DMS53 treated with DMSO at 0.1 percent for 48 hours (cell line): ENCODE data around the gene STAG1.
"Not testable (repeated sequence)": the region's sequence is repeated elsewhere in the genome, so short reads cannot be mapped to it uniquely, and the experiment has no call there.

Experiments used
- DNase-seq: peaks from one replicate; lab custom pipeline; 2025; ENCODE audit not compliant: unreplicated experiment; lab: John Stamatoyannopoulos, UW

Gene STAG1

DNA sequence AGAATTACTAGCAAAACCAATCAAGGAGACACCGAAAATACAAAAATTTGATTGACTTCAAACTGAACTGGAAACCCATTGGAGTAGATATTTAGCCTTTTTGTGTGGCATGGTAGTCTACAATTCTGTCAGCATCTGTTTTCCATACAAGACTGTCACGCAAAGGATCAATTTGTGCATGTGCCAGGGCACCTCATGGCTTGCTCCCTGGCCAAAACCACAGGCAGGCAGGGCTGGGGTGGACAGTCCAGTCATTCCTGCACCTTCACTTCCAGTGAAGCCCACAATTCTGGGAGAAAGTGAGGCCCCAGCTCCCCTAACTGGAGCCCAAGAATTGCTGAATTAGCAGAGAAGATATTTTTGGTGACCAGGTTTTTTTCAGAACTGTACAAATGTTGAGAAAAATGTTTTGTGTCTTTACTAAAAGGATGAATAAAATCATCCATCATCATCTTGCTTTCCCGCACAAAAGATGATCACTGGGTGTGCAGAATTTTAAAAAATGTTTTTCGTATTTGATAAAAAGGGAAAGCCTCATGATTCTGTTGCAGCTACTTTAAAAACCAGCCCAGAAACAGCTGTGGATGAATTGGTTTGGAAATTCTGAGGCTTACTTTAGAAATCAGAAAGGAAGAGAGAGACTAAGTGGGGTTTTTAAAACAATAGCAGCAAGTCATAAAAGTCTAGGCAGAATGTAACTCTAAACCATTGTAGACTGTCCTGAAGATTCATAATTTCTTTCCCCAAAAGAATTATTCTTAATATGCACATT is 415.7 kb downstream of the STAG1 start:
- DNase-seq, result no peak

DNA sequence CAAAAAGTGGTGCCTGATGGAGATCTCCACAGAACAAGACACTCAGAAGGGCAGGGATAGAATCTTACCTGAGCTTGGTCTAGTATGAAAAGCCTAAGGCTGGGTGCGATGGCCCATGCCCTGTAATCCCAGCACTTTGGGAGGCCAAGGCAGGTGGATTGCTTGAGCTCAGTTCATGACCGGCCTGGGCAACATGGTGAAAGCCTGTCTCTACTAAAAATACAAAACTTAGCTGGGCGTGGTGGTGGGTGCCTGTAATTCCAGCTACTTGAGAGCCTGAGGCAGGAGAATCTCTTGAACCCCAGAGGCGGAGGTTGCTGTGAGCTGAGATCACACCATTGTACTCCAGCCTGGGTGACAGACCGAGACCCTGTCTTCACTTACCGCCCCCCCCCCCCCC is 417.5 kb downstream of the STAG1 start:
- not testable (repeated sequence) for DNase-seq

DNA sequence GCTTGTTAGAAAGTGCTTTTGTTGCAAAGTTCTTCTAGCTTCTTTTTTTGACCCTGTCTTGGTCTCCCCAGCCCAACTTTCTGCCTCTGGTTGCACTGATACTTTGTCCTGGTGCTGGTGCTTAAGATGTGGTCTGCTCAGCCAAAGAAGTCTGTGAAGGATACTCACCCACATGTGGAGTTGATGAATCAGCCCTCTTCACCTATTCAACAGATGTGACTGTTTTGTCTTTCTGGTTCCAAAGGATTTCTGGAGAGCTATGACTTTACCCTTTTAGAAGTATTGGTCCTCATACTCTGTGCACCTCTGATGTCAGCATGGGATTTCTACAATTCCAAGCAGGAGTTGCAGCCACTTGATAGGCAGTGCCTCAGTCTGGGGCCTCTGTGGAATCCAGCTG is 418.0 kb downstream of the STAG1 start:
- DNase-seq, result no peak

DNA sequence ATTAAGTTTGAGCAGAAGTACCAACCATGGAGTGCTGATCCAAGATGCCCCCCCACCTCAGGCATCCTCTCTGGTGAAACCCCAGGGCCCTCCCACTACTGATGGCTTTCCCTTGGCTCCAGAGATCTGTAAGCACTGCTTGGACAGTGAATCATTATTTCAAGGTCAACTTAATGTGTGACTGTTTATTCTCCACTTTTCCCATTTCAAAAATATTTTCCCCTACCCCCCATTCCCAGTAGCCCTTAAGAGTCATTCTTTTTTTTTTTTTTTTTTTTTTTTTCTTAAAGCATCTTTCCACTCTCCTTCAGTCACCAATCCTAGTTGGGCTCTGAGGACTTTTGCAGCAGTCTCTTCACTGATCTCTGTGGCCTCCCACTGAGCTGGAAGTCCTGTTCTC is 419.4 kb downstream of the STAG1 start:
- no peak for DNase-seq

DNA sequence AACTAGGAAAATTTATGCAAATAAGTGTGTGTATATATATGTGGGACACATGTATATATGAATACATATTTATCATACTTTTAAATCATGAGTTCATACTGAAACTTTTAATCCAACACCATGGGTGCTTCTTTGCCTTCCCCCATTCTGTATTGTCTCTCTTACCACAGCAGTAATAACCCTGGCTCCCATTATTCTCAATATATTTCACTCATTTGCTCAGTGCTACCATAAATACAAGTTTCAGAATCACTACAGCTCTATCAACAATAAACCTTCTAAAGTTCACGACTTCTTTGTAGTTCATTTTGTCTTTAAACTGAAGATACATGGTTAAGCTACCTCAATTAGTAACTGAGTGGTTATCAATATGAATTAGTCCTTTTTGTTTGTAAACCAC is 419.9 kb downstream of the STAG1 start:
- no peak for DNase-seq

DNA sequence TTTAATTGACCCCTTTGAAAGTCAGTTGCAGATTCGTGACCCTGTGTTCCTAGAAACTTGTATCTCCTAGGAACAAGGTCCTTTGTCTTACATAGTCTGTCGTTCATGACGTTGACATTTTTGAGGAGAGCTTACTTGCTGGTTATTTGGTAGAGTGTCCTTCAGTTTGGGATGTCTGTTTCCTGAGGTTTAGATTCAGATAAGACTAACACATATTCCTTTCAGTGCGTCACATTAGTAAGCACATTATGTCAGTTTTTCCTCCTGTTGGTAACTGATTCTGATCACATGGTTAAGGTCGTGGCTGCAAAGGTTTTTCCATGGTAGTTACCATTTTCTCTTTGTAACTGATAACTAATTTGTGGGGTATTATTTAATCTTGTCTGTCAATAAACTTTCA is 421.3 kb downstream of the STAG1 start:
- DNase-seq, result no peak

DNA sequence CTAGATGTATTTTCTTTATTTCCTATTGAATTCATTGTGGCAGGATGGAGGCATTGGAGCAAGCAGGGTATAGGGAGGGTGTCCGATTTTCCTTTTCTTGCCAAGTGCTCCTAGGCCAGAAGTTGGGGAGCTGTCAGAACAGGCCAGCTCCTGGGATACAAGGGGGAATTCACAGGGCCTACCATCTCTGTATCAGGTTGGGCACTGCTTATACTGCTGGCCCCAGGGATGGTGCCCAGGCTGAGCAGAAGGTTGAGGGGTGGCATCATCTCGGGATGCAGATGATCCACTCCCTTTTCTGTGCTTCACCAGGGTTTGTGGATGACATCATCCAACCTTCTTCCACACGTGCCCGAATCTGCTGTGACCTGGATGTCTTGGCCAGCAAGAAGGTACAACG is 422.6 kb downstream of the STAG1 start:
- no peak for DNase-seq

DNA sequence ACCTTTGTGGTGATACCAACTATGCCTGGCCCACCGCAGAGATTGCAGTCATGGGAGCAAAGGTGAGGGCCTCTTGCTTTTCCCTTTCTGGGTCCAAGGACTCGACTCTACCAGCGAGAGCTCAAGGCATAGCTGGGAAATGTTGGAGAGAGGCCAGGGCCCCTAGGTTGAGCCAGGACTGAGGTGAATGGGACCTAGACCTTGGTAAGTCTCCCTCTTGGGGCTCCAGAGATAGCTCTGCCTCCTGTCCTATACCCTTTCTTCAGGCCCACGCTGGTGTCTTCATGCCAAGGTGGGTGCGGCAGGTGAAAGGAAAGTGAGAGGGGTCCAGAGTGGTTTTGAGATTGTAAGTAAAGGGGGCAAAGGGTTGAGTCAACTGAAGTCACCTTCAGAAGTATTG is 424.5 kb downstream of the STAG1 start:
- DNase-seq, result no peak

DNA sequence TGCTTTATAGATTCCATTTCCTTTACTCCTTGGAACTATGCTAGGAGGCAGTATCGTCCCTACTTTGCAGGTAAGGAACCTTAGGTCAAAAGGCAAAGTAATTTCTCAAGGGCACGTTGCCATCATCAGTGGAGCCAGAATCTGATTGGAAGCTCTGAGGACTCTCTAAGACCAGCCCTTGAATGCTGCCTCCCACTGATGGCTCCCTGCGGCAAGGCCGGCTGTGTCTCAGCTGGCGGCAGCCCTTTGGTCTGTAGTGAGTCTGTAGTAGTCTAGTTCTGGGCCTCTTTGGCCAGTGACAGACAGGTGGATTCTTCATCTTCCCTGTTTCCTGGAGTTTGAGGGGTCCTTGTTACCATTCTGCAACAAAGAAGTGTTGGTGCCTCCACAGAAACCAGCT is 425.9 kb downstream of the STAG1 start:
- DNase-seq, result no peak

DNA sequence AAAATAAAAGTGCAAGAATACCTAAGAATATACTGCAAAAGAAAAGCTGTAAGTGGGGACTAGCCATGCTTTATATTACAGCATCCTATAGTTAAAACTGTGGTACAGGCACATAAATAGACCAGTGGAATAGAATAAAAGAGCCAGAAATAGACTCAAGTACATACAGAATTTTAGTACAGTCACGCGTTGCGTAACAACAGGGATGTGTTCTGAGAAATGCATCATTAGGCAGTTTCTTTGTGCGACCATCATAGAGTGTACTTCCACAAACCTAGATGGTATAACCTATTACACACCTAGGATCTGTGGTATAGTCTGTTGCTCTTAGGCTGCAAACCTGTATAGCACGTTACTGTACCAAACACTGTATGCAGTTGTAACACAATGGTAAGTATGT is 440.2 kb downstream of the STAG1 start:
- DNase-seq, result no peak

DNA sequence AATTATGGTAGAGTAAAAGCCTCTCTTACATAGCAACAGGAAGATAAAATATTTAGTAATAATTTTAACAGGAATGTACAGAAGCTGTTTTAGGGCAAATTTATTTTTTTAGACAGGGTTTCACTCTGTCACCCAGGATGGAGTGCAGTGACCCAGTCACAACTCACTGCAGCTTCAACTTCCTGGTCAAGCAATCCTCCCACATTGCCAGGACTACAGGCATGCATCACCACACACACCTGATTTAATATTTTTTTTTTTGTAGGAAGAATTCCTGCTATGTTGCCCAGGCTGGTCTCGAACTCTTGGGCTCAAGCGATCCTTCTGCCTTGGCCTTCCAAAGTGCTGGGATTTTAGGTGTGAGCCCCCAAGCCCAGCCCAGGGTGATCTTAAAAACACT is 440.9 kb downstream of the STAG1 start:
- DNase-seq, result no peak

DNA sequence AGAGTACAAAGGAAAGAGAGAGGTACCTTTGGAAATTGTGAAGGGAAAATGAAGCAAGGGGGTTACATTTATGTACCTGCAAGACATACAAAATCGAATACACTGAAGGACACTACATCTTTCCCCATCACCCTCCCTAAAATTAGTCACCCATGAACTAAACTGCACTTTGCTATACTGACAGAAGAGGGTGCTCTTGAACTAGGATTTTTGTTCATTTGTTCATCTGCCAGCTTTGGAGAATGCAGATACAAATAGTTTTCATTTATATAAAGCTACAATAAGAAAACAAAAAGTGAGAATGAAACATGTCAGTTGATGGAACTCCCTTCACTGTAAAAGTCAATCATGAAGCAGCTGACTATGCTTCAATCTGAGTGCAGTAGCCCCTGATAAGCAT is 446.3 kb downstream of the STAG1 start:
- DNase-seq, result peak; percentile 15

DNA sequence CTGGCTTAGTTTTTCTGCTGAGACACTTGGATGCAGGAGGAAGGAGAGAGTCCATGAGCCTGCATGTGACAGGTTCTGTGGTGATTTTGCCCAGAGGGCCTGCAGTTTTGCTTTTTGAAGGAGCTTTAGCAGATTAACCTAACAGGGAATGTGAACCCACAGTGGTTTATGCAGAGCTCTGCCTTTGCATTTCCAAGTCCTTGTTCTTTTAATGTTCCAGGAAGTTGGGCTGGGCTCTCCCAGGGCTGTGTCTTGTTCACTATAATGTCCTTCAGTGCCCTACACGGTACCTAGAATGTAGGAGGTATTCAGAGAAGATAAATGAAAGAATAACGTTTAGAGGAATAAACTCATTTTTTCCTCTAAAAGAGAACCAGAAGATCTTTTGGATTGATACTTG is 451.7 kb downstream of the STAG1 start:
- no peak for DNase-seq

DNA sequence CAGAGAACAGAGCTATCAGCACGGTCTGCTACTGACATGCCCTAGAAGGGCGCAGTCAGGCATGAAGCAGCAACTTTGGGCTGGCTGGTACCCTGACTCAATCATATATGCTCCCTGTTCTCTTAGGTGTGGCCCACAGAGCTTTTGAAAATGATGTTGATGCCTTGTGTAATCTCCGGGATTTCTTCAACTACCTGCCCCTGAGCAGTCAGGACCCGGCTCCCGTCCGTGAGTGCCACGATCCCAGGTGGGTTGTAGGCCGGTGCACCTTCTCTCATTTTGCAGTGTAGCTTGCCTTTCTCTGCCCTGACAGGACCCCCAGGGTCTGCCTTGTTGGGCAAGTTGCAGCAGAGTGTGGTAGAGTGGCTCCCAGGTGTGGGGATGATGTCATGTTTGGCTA is 454.4 kb downstream of the STAG1 start:
- DNase-seq, result no peak

DNA sequence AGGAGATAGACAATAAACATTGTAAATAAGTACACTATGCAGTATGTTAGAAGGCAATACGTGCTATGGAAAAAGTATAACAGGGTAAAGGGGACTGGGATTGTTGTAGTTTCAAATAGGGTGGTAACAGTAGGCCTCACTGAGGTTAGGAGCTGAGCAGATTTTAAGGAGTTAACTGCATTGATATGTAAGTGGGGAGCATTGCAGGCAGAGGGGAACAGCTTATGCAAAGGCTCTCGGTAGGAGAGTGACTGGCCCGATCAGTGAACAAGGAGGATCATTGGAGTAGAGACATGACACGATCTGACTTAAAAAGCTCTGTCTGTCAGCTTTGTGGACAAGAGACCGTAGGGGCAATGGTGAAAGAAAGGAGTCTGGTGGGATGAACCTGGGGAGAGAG is 455.2 kb downstream of the STAG1 start:
- no peak for DNase-seq

DNA sequence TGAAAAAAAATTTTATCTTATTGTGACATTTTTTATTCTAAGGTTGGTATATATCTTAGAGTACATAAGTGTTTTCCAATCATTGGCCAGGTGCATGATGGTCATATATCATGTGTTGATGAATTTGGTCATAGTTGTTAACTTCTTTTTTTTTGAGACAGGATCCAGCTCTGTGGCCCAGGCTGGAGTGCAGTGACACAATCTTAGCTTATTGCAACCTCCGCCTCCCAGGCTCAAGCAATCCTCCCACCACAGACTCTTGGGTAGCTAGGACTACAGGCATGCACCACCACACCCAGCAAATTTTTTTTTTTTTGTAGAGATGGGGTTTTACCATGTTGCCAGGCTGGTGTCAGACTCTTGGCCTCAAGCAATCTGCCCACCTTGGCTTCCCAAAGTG is 458.0 kb downstream of the STAG1 start:
- DNase-seq, result no peak

DNA sequence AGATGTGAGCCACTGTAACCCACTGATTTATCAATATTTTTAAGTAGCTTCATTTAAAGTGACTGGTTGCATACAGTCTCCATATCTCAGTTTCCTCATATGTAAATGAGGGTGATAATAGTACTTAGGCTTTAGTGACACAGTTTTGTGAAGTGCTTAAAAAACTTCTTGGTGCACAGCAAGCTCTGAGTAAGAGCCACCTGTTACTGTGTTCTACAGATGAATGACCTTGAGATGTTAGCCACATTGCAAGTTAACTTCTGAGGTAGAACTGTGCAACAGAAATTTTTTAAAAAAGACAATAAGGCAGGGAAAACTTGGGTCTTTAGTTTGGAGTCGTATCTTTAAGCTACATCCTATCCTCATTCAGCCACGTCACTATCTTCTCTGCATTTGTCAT is 458.9 kb downstream of the STAG1 start:
- no peak for DNase-seq

DNA sequence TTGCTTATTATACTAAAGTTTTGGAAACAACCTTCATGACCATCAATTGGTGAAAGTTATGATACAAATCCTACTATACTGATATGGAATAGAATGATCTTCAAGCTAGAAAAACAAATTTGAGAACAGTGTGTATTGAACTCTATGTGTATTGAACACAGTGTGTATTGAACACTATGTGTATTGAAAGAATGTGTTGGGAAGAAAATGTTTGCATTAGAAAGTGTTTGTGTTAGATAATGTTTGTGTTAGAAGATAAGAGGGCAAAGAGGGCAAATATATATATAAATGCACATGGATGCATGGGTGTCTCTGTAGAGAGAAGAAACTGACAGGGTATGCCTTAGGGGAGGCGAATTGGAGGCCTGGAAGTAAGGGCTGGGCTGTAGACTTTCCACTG is 459.7 kb downstream of the STAG1 start:
- no peak for DNase-seq

DNA sequence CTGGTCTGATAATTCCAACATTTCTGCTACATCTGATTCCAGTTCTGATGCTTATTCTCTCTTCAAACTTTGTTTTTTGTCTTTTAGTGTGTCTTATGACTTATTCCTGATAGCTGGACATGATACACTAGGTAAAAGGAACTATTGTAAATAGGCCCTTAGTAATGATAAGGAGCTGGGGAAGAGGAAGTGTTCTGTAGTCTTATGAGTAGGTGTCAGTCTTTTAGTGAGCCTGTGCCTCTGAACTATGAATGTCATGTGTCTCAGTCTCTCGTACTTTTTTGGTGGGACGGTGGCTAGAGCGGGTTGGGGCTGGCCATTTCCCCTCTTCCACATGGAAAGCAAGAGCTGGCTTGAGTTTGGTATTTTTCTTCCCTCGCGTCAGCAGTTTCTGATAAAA is 460.9 kb downstream of the STAG1 start:
- no peak for DNase-seq
